Gastroesophageal sphincter (tissue), 4 donors: ENCODE measurements around the gene TGIF1. TPM values are rescaled to one million over a fixed set of nuclear protein-coding genes. Genes with fewer than 3 reads are reported as not detected.
"Not testable (repeated sequence)": the region's sequence is repeated elsewhere in the genome, so short reads cannot be mapped to it uniquely, and the experiment has no call there.

Source experiments
- ATAC-seq: fragments of 150-250 bp; one replicate; pipeline ENCODE4 v1.9.1; 2016; ENCODE audit warnings: mild to moderate bottlenecking, moderate library complexity
- H3K27ac ChIP-seq, 4 donors: fragments of 200-600 bp; sonication (generic) in 3 of 4; 1 replicate in 3 of 4; 2 replicates in 1 of 4; pipeline ENCODE4 v1.5.1; 2016 to 2019
- H3K27me3 ChIP-seq: fragments of 200-600 bp; sonication (generic); one replicate; pipeline ENCODE4 v1.5.1; 2019
- H3K36me3 ChIP-seq, 2 donors: fragments of 200-600 bp; sonication (generic); one replicate each; pipeline ENCODE4 v1.5.1; 2019; ENCODE audit warnings: control low read depth in 1 of 2
- H3K4me1 ChIP-seq, 3 donors: fragments of 200-600 bp; sonication (generic); 1 replicate in 2 of 3; 2 replicates in 1 of 3; pipeline ENCODE4 v1.5.1; 2016 to 2019; ENCODE audit warnings: control low read depth in 2 of 3
- H3K4me3 ChIP-seq, 2 donors: fragments of 200-600 bp; sonication (generic); one replicate each; pipeline ENCODE4 v1.5.1; 2019; ENCODE audit warnings: mild to moderate bottlenecking in 1 of 2, moderate library complexity in 1 of 2
- H3K9me3 ChIP-seq, 3 donors: fragments of 200-600 bp; sonication (generic); one replicate each; pipeline ENCODE4 v1.5.1; 2017 to 2019; ENCODE audit warnings: control low read depth in 2 of 3
- EP300 ChIP-seq: sonication (generic); formaldehyde crosslinking; IDR thresholded peaks from one replicate; pipeline ENCODE4 v1.6.1; 2017; ENCODE audit warnings: antibody characterized with exemption, mild to moderate bottlenecking
- POLR2A ChIP-seq, 2 donors: fragments of 450-650 bp; IDR thresholded peaks; one replicate each; pipeline ENCODE4 v1.6.1; 2017; ENCODE audit warnings: antibody characterized with exemption in 2 of 2, mild to moderate bottlenecking in 2 of 2, moderate library complexity in 1 of 2
- POLR2AphosphoS5 ChIP-seq: sonication (generic); formaldehyde crosslinking; IDR thresholded peaks from one replicate; pipeline ENCODE4 v1.6.1; 2017; ENCODE audit warnings: antibody characterized with exemption
- WGBS, 2 donors: methylation state at CpG; one replicate each; pipeline ENCODE4 v1.1.5; 2018; ENCODE audit warnings: low coverage in 1 of 2; 5-methylcytosine and 5-hydroxymethylcytosine counted together
- total RNA-seq, 4 donors: library from RNA; depleted of rRNA; stranded (reverse); fragments of >200 nt; gene quantifications; one replicate each; pipeline ENCODE4 v1.1.0, GENCODE V29; 2016
- TF ChIP-seq, protein P1 (sequence below), 4 experiments: fragments of 200-600 bp in 2 of 4; fragments of 450-650 bp in 2 of 4; sonication (generic) in 1 of 4; IDR thresholded peaks; one replicate each; pipeline ENCODE4 v1.5.1; 2017 to 2019; ENCODE audit warnings: antibody characterized with exemption in 4 of 4, mild to moderate bottlenecking in 2 of 4, moderate library complexity in 2 of 4

Gene TGIF1
- total RNA-seq, 4 donors from 2014 or later: 55.5 to 95.8 (median 77.0) TPM

DNA sequence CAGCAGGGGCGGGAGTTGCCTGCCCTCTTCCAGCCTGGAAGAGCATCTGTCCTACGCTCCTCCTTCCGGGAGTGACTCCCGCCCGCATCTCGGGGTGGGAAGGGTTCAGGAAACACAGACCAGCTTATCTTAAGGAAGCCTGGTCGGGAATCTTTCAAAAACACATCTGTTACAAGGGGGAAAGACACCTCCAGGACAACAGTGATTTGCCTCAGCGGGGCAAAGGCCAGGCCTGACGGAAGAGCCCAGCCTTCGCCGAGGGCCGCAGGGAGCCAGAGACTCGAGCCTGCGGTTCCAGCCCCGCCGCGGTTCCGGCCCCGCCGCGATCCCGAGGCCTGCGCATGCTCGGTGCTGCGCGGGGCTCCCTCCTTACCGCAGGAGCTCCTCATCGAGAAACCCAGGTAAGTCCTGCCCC, 38.1 kb upstream of the TGIF1 start:
- ATAC-seq: peak; percentile 63
- no peak overlapping the region for H3K27ac ChIP-seq
- no peaks in the 10 kb centered on the region for H3K4me1 ChIP-seq
- no CpG with 5 or more reads among the region's 28 CpGs for WGBS, 2 donors
- H3K36me3 ChIP-seq: no peaks in the 10 kb centered on the region
- no peak for TF ChIP-seq EP300
- H3K9me3 ChIP-seq: no peaks in the 10 kb centered on the region
- H3K4me3 ChIP-seq: peak overlapping the region; percentile 14 to 40
- peaks cover 3% of the 10 kb centered on the region for H3K27me3 ChIP-seq

DNA sequence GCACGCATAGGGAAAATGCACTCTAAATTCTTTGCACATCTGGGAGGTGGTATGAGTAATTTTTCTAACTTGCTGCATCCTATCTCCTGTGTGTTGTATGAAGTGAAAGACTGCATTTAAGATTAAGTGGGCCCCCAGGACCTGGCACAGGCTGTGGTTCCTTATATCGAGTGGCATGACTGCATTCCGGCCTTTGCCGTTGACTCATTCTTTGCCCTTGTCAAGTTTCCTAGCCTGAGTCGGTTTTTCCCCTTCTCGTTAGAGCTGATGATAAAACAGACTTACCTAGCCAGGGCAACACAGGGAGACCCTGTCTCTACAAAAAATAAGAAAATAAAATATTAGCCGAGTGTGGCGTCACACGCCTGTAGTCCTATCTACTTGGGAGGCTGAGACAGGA, 37.4 kb upstream of the TGIF1 start:
- not testable (repeated sequence) for H3K36me3 ChIP-seq, H3K9me3 ChIP-seq, ATAC-seq, H3K4me3 ChIP-seq, H3K27ac ChIP-seq, H3K27me3 ChIP-seq, H3K4me1 ChIP-seq
- 90 to 98% methylated on average over 4 to 7 of the region's 9 CpGs for WGBS, 2 donors

DNA sequence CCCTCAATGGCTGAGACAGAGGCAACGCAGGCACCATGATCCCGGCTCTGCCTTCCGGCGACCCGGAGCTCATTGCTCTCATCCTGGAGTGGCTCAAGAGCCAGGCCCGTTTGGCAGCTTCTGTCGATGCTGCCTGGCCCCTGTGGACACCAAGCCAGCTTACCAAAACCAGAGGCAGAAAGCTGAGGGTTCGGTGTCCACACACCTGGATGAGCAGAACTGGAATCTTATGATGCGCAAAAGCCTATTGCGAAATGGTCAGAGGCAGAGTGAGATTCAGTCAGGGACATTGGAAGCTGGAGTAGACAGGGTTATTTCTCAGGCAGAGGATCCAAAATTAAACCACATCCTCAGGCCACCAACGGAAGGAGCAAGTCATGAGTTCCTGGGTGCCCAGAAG, 34.9 kb upstream of the TGIF1 start:
- Histone ChIP-seq H3K4me3 (no peak overlapping the region), H3K27ac (no peak overlapping the region), H3K27me3 (peaks cover 3% of the 10 kb centered on the region), H3K9me3 (no peaks in the 10 kb centered on the region), H3K36me3 (no peaks in the 10 kb centered on the region), H3K4me1 (no peaks in the 10 kb centered on the region)
- TF ChIP-seq, protein P1, sequence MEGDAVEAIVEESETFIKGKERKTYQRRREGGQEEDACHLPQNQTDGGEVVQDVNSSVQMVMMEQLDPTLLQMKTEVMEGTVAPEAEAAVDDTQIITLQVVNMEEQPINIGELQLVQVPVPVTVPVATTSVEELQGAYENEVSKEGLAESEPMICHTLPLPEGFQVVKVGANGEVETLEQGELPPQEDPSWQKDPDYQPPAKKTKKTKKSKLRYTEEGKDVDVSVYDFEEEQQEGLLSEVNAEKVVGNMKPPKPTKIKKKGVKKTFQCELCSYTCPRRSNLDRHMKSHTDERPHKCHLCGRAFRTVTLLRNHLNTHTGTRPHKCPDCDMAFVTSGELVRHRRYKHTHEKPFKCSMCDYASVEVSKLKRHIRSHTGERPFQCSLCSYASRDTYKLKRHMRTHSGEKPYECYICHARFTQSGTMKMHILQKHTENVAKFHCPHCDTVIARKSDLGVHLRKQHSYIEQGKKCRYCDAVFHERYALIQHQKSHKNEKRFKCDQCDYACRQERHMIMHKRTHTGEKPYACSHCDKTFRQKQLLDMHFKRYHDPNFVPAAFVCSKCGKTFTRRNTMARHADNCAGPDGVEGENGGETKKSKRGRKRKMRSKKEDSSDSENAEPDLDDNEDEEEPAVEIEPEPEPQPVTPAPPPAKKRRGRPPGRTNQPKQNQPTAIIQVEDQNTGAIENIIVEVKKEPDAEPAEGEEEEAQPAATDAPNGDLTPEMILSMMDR (IDR thresholded peaks at IDR 0.05): no peak
- TF ChIP-seq POLR2AphosphoS5 (no peak), EP300 (no peak), POLR2A (IDR thresholded peaks at IDR 0.05) (no peak)
- 60% methylated on average over 2 of the region's 11 CpGs; no CpG with 5 or more reads in 1 of the 2 donors for WGBS, 2 donors
- ATAC-seq: no peak

DNA sequence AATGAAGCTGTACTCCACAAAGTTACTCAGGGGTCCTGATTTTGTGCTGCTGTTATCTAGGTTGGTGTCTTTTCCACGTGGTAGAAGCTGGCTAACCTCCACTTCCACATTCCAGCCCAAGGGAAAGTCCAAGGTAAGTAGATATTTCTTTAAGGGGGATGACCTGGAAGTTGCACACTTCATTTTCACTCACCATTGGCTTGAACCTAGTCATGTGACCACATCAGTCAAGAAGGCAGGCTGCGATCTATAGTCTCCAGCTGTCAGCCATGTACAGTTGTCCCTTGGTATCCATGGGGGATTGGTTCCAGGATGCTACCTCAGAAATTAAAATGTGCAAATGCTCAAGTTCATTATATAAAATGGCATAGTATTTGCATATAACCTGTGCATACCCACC, 31.9 kb upstream of the TGIF1 start:
- no peak for ATAC-seq
- no peaks in the 10 kb centered on the region for H3K36me3 ChIP-seq
- no peaks in the 10 kb centered on the region for H3K9me3 ChIP-seq
- WGBS, 2 donors: 88 to 100% methylated on average over 1 to 2 of the region's 2 CpGs
- H3K4me3 ChIP-seq: no peak overlapping the region
- H3K4me1 ChIP-seq: no peaks in the 10 kb centered on the region
- H3K27me3 ChIP-seq: no peaks in the 10 kb centered on the region
- H3K27ac ChIP-seq: no peak overlapping the region
- TF ChIP-seq EP300 (no peak), POLR2A (IDR thresholded peaks at IDR 0.05) (no peak), POLR2AphosphoS5 (no peak)
- TF ChIP-seq, protein P1 (IDR thresholded peaks at IDR 0.05): no peak

DNA sequence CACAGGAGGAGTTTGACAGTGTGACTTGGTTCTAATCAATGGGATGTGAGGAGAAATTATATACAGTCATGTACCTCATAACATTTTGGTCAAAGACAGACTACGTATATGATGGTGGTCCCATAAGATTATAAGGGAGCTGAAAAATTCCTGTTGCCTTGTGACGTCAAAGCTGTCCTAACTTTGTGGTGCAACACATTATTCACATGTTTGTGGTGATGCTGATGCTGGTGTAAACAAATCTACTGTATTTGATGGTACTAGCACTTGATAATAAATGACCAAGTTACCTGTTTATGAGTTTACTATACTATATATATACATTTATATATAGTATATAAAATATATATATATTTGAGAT, 29.1 kb upstream of the TGIF1 start:
- no peaks in the 10 kb centered on the region for H3K4me1 ChIP-seq
- H3K4me3 ChIP-seq: no peak overlapping the region
- H3K27me3 ChIP-seq: no peaks in the 10 kb centered on the region
- no peaks in the 10 kb centered on the region for H3K9me3 ChIP-seq
- H3K36me3 ChIP-seq: no peaks in the 10 kb centered on the region
- WGBS, 2 donors: 79 to 84% methylated on average over 2 of the region's 2 CpGs
- H3K27ac ChIP-seq: no peak overlapping the region
- no peak for ATAC-seq
- TF ChIP-seq POLR2A (IDR thresholded peaks at IDR 0.05) (no peak), EP300 (no peak), POLR2AphosphoS5 (no peak)
- TF ChIP-seq, protein P1 (IDR thresholded peaks at IDR 0.05): no peak

DNA sequence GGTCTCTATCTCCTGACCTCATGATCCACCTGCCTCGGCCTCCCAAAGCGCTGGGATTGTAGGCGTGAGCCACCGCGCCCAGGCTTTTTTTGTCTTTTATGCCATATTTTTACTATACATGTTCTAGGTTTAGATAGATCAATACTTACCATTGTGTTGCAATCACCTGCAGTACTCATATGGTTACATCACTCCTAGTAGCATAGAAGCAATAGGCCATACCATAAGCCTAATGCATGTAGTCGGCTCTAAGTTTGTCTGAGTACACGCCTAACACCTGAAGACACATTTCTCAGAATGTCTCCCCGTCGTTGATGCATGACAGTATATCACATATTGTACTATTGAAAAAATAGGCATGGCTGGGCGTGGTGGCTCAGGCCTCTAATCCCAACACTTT, 27.1 kb upstream of the TGIF1 start:
- no peak for TF ChIP-seq POLR2AphosphoS5
- TF ChIP-seq EP300: no peak
- no peak for TF ChIP-seq POLR2A (IDR thresholded peaks at IDR 0.05)
- TF ChIP-seq, protein P1 (IDR thresholded peaks at IDR 0.05): no peak
- 99 to 100% methylated on average over 3 to 10 of the region's 10 CpGs for WGBS, 2 donors
- no peak overlapping the region for H3K4me3 ChIP-seq

More for the DNA sequence above, 27.1 kb upstream of the TGIF1 start:
- H3K9me3 ChIP-seq: no peaks in the 10 kb centered on the region
- no peaks in the 10 kb centered on the region for H3K4me1 ChIP-seq
- no peaks in the 10 kb centered on the region for H3K36me3 ChIP-seq
- ATAC-seq: no peak
- no peaks in the 10 kb centered on the region for H3K27me3 ChIP-seq
- H3K27ac ChIP-seq: no peak overlapping the region
